Anterior cingulate cortex (tissue), 58 donors: ENCODE measurements around the gene HIVEP1.

Source experiments
- DNase-seq, 58 donors: peaks; one replicate each; lab custom pipeline; 2025; lab: John Stamatoyannopoulos, UW

HIVEP1 gene

DNA sequence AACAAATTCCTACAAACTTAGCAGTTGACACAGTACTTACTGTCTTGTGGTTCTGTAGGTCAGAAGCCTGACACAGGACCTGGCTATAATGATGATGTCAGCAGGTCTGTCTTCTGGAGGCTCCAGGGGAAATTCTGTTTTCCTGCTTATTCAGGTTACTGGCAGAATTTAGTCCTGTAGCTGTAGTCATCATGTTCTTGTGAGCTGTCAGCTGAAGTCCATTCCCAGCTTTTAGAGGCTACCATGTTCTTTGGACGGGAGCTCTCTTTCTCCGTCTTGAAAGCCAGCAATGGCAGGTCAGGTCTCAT is 99.2 kb downstream of the HIVEP1 start:
- DNase-seq = no peak

DNA sequence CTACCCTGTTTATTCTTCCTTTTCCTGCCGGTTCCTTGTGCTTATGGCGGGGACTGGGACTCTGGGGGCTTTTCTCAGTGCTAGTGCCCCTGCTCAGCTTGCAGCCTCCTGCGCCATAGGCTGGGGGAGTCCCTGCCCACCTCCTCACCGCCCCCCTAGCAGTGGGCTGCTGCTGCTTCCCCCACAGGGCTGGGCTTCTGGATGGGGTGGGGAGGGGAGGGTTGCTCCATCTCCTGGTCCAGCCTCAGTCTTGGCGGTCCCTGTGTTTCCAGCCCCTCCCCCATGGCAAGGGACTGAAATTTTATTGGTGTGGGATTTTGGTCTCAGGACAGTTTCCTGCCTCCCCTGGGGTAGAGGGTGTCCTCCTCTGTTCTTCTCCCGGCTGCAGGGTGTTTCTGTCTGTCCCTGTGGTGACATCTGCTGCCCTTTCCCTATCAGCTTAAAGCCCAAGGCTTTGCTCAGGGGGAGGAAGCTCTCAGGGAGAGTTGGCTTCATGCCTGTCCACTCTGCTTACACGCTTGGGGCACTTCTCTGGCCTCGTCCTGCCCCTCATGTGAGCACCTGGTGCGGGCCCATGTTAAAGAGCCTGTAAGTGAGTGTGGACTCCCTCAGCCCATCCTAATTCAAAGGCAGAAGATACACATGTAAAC is 100.6 kb downstream of the HIVEP1 start:
- no peak for DNase-seq

DNA sequence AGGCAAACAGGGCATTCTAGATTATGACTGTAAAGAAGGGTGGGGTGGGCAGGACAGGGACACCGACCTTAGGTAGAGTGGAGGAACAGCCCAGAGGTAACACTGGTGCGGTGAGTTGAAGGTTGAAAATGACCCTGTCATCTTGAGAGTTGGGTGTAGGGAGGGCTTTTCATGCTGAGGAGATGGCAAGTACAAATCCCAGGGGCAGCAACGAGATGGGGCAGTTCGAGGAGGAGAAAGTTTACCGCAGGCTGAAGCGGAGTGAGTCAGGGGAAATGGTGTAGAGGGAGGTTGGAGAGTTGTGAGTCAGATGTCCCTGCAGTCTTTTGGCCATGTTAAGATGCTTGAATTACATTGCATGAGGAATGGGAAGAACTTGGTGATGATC is 101.1 kb downstream of the HIVEP1 start:
- DNase-seq = no peak

DNA sequence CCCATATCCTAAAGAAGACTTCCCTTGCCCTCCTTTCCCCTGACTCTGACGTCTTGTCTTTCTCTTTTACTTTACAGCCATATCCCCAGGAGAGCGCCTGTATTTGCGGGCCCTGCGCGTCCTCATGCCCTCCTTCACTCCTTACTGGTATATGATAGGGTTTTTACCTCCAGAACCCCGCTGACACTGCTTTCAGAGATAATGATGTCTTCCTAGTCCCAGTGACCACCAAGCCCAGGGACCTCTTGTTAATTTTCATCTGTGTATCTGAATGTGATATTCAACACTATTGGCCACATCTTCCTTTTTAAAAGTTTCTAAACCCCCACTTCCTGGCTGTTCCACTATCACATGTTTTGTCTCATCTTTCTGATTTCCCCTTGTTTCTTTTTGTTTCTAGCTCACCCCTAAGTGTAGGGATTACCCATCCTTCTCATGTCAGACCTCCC is 102.0 kb downstream of the HIVEP1 start:
- DNase-seq = no peak

DNA sequence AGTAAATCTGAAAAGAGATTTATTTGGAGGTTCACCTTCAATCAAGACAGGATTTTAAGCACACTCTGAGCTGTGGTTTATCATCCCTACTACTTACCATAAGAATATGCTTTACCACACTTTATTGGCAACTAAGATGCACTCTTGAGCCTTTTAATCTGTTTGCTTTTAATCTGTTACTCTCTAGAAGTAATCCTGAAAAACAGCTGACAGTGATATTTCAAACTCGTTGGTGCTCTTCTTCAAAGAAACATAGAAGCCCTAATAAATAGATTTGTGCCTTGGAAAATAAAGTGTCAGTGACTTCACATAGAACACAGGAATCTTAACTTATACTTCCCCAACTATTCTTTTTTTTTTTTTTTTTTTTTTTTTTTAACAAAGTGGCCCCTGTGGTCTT is 102.9 kb downstream of the HIVEP1 start:
- DNase-seq = no peak

DNA sequence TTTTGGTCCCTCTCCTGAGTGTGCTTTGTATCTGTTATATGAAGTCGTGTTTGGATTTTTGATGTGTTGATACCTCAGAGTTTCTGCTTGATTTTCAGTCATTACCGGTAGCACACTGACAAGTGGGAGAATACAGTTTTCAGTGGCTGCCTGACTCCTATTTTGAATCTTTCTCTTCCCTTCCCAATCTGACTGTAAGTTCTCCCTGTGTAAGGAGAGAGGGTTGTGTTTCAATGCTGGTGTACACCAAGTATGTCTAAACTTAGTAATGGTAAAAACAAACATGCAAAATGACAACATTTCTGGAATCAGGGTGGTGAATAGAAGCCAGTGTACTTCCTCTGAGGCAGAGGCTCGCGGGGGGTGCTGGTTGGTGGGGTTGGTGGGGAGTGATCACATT is 103.4 kb downstream of the HIVEP1 start:
- no peak for DNase-seq

DNA sequence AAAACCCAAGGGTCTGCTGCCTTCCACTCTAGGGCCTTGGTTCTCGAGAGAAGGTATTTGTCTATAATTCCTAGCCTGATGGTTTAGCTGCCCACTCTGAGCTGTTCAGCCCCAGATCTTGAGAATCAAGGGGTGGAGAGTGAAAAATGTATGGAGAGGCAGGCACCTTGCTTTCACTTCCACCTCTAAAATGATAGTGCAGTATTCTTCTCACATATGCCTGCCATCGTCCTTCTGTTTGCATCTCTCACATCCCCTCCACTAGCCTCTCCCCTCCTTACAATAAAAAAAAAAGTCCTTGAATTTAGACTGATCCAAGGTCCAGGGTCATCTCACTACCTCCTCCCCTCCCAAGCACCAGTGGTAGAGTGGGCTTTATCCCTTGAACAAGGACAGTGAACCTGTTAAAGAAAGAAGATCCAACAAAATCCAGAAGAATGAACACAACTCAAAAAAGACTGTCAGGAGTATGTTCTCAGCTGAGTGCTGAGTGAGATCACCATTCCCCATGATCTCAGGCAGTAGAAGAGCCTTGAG is 104.2 kb downstream of the HIVEP1 start:
- DNase-seq = no peak

DNA sequence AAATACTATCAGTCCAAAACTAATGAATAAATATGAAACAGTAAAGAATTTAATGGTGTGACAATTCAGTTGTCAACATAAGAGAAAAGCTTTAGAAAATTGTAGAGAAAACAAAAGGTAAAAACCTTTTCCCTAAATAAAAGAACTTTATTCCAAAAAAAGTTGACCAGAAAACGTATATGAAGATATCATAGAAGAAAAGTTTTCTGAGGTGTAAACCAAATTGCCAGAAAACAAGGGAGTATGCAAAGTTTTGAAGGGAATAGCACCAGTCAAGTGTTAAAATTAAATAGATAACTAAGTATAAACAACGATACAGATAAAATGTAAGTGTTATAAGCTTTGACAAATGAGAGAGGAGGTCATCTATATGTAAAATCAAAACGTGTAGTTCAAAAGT is 104.9 kb downstream of the HIVEP1 start:
- DNase-seq = no peak

DNA sequence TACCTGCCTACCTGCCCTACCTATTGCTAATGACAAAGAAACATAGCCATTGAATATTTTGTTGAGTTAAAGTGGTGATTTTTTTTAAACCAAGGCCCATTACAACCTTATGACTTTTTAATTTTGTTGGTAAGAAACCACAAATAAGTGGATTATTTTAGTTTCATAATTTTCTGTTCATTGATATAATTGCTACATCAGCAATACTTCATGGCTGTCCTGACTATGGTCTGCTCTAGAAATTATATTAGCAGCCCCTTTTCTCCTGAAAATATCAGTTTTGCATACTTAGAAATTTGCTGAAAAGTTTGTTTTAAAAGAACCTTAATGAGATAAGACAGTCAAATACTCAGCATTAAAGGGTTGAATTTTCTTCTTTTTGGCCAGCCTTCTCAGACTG is 106.5 kb downstream of the HIVEP1 start:
- DNase-seq = no peak

DNA sequence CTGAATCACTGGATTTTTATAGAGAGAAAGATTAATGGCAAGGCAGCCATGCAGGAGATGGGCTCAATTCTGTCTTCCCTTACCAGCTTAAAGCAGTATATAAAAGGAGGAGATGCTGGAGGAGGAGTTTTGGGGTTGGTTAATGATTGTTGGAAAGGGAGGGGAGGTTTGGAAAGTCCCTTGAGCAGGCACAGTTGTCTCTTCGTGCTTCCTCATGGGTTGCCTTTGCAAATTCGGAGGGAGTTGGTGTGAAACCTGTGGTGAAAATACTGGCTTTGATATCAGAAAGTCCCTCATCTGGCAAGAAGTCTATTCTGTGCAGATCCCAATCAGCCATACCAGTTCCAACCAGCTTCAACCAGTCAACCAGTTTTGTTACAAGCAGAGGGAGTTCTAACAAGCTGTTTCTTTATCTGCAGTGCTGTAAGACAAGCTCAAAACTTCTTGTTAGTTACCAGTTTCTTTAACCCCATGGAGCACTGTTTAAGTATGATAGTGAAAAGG is 107.0 kb downstream of the HIVEP1 start:
- DNase-seq = no peak

DNA sequence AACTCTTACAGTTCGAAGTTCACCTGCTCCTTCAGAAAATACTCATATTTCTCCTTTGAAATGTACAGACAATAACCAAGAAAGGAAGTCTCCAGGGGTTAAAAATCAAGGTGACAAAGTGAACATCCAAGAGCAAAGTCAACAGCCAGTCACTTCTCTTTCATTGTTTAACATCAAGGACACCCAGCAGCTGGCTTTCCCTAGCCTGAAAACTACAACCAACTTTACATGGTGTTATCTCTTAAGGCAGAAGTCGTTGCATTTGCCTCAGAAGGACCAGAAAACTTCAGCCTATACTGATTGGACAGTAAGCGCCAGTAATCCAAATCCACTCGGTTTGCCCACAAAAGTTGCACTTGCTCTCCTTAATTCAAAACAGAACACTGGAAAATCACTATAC is 113.3 kb downstream of the HIVEP1 start:
- no peak for DNase-seq

DNA sequence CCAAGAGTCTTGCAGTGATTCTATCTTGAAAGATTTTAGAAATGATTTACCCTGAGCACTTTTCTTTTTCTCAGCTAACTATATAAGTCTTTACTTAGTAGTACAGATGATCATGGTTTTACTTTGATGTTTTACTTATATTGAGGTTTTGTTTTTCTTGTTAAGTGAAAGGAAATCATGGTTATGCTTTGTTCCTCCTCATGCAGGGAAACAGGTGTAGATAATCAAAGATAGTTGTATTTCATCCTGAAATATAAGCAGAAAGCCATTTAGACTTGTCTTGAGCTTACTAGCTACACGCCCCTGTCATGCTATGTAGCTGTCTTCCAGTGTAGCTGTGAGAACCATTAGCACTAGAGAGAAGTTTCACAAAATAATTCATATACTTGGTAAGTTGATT is 113.9 kb downstream of the HIVEP1 start:
- no peak for DNase-seq

DNA sequence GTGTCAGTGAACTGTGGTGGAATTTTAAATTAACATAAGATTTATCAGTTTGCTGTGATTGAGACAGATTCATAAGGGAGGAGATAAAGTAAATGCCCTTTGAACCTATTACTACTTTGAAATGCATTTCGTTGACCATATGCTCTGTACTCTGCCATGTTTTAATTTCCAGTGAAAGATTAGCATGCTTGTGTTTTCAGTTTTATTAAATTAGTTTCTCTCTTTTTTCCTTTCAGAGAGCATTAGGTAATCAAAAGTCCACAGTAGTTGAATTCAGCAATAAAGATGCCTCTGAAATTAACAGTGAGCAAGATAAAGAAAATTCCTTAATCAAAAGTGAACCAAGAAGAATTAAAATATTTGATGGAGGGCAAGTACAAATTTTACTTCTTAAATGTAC is 117.4 kb downstream of the HIVEP1 start:
- no peak for DNase-seq

DNA sequence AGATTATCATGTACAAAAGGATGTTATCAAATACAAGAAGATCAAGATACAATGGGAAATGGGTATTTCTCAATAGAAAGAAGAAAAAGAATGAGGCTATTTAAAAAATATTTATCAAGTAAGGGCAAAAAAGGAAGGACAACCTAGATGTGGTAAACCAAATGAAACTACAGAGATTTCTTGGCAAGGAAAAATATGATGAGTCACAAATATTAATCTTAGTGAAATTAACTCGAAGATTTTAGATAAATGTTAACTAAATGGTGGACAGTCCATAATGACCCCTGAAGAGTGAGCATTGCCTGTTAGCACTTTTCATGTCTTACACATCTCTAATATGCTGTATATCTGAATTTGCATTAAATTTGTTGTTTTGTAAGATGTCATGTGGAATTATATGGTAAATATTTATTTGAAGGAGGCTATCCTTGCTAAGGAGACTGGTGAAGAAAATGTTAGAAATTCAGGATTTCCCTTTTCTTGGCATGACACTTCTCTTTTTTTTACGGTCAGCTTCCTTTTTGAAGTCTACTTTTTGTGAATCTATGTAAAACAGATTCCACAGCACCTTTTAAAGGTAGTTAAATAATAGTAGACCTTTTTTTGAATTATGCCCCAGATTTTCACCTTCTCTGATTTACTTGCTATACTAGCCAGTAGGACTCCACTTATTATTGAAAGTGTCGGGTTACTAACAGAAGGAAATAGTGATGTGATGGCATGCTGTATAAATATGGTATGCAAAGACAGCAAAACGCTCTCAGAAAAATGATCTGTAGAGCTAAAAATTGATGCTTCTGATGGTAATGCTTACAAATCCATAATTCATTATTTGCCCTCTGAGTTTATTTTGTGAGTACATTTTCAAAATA is 120.5 kb downstream of the HIVEP1 start:
- no peak for DNase-seq

DNA sequence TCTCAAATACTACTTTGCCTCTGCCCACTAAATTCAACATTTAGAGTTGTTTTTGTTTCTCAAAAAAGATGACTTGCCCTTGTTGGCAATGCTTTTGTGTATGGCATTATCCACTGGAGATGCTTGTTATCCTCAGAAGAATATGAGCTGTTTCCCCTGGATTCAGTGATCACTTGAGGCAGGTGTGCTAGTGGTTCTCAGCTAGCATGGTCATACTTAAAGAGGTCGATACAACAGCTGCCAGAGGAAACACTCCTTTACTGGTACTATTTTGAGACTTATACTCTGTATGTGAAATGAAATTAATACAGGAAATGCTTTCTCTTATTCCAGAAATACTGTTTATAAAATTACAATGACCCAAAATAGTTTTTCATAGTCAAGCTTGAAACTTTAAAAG is 122.5 kb downstream of the HIVEP1 start:
- no peak for DNase-seq

DNA sequence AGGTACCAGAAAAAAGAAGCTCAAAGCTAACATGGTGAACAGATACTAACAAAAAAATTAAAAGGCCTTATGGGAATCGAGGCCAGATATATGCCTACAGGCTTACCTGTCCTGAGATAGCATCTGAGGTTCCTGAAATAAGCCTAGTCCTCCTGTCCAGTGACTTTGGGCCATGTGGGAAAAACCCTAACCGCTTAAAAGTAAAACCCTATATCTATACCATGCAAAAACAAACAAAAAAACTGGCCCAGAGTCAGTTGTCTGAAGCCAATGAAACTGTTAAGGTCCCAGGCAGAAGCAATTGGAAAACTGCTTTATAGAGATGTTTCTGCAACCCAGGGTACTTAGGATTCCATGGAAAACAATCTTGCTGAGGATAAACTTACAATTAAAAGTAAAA is 122.9 kb downstream of the HIVEP1 start:
- DNase-seq = no peak

DNA sequence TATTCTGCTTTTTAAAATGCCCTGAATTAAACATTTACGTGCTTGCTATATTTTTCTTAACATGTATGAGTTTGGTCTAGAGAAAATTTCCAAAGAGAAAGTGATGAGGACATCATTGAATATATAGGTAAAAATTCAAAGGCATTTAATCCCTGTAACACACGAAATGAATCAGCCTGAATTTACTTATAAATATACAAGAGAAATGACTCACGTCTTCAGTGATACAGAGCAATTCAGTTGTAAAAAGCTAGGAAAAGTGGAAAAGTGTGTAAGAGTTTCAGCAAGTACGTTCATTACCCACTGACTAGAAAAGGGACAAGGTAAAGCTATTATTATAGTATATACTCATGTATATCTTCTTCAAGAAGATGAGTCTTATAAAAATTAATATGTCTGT is 124.8 kb downstream of the HIVEP1 start:
- DNase-seq = no peak

DNA sequence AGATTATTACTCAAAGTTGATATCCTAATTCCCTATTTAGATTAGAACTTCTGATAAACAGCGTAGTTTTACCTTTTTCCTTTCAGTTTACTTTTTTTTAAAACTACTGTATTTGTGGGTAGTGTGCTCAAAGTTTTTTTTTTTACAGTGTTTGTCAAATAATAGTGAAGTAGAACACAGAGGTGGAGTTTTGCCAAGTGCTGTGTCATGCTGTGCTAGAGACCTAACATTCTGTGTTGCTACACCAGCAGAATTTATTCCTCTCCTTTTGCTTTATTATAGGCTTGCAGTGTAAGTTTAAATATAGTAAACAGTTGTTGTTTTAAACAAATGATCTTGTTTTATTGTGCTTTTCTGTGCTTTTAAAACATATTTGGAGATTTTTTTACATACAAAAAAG is 125.4 kb downstream of the HIVEP1 start:
- peak in 20 of 58 donors; percentile 7 to 69 (median 24) for DNase-seq

DNA sequence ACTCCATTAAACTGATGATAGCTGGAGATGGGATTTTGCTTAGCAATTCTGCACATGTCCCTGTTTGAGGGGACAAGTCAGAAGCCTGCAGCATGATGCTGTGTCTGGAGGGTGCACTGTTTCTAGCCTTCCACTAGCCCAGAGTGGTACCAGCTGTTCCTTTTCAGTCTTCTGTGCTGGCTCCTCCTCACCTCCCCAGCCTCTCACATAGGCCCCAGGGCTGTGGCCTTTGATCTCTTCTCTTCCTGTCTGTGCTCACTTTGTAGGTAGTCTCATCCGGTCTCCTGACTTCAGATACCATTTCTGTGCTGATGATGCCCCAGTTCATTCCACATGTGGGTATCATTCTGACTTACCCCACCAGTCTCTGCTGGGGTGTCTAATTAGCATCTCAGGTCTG is 126.3 kb downstream of the HIVEP1 start:
- DNase-seq = no peak

DNA sequence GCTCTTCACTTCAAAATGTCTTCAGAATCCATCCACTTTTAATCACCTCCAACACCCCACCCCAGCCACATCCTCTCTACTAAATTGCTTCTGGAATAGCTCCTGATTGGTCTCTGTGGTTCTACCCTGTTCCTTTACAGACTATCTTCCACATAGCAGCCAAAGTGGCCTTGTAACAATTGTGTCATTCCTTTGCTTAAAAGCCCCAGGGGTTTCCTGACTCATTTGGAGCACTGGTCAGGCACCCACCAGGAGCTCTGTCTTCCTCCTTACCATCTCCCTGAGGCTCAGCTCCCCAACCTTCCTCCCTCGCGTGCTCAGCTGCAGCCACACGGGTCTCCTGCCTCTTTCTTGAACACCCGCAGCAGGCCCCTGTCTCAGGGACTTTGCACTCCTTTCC is 126.8 kb downstream of the HIVEP1 start:
- DNase-seq = no peak

DNA sequence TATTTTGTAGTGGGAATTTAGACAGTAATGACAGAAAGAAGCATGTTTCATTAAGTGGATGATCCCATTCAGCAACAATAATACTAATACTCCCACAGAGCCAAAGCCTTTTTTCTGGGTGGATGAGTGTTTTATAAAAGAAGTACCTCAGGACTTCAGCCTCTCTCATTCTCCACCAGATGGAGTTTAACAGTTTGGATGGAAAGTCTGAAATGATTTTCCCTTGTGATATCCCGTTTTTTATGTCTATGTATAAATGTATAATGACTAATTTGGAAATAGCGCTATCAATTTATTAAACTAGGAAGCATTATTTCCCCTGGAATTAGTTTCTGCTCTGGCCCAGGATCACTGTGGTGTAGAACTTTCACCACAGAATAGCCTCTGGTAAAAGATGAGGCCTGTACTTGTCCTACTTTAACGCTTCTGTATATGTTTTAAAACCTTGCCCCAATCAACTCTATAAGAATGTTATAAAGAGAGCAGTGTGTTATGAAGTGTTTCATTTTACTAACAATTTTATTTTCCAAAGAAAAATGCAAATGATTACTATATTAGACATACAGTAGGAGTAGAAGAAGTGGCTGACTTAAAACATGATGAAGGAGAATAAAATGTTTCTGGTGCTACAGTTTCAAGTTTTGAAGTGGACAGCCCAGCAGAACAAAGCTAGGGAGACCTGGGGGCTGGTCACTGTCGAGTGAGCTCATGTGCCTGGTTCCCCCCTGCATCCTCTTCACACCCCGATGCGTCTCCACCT is 135.6 kb downstream of the HIVEP1 start:
- no peak for DNase-seq
